Hepatic stellate cell (primary cell): Measurements from ENCODE around the gene KIR2DL4.
"Not testable (repeated sequence)": the region's sequence is repeated elsewhere in the genome, so short reads cannot be mapped to it uniquely, and the experiment has no call there.

Experiments used
- DNase-seq: peaks from one replicate; pipeline ENCODE4 v3.0.0; 2011; ENCODE audit warnings: low spot score

The KIR2DL4 gene

DNA sequence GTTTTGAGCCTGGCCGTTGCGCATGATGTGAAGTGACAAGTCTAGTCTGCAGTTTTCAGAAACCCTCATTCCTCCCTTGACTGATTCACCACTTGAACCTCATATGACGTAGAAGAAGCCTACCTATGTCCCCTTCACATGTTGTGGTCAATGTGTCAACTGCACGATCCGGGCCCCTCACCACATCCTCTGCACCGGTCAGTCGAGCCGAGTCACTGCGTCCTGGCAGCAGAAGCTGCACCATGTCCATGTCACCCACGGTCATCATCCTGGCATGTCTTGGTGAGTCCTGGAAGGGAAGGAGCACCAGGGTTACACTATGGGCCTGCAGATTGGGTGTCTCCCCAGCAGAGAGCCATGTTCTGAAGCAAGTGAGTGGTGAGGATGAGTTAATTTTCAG lies at the start of gene KIR2DL4:
Gene KIR2DL4 (plus strand): TSS at position 201 of the 400 bp plus-strand sequence. CDS start 42 bp downstream, at position 243.
- no peak for DNase-seq

DNA sequence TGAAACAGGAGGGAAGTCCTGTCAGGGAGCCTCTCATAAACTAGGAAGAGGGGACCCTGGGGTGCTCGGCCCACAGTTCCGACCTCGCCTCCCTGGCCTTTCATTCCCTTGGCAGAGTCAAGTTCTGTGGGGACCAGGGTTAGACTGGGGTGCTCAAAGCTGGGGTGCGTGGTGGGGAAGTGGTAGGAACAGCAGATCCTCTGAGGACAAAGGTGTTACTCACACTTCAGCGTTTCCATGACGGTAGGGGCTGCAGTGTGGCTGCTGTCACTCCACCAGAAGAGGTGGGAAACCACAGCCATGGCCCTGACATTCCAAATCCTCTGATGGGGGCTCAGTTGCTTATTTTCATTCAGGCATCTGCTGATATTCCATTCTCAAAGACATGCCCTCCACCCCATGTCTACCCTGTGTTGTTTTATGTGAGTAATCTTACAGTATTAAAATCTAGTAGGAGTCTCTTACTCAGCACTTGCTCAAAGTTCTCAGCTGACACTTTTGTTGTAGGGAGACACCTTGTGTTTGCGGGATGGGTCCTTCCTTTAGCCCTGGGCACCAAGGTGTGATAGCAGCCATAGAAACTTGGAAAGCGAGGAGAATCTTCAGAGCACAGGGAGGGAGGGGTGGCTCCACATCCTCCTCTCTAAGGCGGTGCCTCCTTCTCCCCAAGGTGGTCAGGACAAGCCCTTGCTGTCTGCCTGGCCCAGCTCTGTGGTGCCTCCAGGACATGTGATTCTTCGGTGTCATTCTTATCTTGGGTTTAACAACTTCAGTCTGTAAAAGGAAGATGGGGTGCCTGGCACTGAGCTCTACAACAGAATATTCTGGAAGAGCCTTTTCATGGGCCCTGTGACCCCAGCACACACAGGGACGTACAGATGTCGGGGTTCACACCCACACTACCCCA lies 47.0 kb upstream of the KIR2DL4 start:
- not testable (repeated sequence) for DNase-seq

DNA sequence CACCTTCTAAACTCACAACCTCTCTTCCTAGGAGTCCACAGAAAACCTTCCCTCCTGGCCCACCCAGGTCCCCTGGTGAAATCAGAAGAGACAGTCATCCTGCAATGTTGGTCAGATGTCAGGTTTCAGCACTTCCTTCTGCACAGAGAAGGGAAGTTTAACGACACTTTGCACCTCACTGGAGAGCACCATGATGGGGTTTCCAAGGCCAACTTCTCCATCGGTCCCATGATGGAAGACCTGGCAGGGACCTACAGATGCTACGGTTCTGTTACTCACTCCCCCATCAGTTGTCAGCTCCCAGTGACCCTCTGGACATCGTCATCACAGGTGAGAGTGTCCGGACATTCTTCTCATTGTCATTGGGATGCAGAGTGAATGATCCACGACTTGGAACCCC lies 44.8 kb upstream of the KIR2DL4 start:
- not testable (repeated sequence) for DNase-seq

GRCh38 chr19:54764219-54764618 lies 39.2 kb upstream of the KIR2DL4 start:
- not testable (repeated sequence) for DNase-seq

DNA sequence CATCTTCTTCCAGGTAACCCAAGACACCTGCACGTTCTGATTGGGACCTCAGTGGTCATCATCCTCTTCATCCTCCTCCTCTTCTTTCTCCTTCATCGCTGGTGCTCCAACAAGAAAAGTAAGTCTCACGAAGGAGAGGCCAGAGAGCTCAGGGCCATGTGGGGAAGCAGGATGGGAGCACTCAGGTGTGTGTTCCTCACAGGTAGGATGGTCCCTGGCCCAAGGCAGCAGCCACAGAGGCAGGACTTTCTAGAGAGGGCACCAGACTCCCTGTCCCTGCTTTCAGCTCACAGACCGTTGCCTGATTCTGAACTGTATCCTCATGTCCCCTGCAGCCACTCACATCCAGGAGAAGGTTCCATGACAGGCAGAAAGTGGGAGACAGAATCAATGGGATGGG lies 36.9 kb upstream of the KIR2DL4 start:
- DNase-seq = not testable (repeated sequence)

DNA sequence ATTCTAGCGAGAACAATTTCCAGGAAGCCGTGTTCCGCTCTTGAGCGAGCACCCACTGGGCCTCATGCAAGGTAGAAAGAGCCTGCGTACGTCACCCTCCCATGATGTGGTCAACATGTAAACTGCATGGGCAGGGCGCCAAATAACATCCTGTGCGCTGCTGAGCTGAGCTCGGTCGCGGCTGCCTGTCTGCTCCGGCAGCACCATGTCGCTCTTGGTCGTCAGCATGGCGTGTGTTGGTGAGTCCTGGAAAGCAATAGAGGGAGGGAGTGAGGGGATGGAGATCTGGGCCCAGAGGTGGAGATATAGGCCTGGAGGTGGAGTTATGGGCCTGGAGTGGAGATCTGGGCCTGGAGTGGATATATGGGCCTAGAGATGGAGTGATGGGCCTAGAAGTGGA lies 33.8 kb upstream of the KIR2DL4 start, which contains the start of gene KIR2DL1:
Gene KIR2DL1 (plus strand): TSS at position 148 of the 400 bp plus-strand sequence. CDS start 58 bp downstream, at position 206.
- DNase-seq = not testable (repeated sequence)

DNA sequence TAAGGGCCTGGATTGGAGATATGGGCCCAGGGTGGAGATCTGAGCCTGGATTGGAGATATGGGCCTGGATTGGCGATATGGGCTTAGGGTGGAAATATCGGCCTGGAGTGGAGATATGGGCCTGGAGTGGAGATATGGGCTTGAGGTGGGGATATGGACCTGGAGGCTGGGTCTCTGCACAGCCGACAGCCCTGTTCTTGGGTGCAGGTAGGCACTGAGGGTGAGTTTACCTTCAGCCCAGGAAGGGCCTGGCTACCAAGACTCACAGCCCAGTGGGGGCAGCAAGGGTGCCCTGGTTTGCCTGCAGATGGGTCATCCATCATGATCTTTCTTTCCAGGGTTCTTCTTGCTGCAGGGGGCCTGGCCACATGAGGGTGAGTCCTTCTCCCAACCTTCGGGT lies 32.9 kb upstream of the KIR2DL4 start:
- not testable (repeated sequence) for DNase-seq

DNA sequence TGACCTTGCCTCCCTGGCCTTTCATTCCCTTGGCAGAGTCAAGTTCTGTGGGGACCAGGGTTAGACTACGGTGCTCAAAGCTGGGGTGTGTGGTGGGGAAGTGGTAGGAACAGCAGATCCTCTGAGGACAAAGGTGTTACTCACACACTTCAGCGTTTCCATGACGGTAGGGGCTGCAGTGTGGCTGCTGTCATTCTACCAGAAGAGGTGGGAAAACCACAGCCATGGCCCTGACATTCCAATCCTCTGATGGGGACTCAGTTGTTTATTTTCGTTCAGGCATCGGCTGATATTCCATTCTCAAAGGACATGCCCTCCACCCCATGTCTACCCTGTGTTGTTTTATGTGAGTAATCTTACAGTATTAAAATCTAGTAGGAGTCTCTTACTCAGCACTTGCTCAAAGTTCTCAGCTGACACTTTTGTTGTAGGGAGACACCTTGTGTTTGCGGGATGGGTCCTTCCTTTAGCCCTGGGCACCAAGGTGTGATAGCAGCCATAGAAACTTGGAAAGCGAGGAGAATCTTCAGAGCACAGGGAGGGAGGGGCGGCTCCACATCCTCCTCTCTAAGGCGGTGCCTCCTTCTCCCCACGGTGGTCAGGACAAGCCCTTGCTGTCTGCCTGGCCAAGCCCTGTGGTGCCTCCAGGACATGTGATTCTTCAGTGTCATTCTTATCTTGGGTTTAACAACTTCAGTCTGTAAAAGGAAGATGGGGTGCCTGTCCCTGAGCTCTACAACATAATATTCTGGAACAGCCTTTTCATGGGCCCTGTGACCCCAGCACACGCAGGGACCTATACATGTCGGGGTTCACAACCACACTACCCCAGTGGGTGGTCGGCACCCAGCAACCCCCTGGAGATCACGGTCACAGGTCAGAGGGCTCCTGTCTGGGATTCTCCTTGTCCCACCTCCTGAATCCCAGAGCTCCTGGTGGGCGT lies 32.1 kb upstream of the KIR2DL4 start:
- not testable (repeated sequence) for DNase-seq

GRCh38 chr19:54772666-54773065 lies 30.7 kb upstream of the KIR2DL4 start:
- DNase-seq = not testable (repeated sequence)

DNA sequence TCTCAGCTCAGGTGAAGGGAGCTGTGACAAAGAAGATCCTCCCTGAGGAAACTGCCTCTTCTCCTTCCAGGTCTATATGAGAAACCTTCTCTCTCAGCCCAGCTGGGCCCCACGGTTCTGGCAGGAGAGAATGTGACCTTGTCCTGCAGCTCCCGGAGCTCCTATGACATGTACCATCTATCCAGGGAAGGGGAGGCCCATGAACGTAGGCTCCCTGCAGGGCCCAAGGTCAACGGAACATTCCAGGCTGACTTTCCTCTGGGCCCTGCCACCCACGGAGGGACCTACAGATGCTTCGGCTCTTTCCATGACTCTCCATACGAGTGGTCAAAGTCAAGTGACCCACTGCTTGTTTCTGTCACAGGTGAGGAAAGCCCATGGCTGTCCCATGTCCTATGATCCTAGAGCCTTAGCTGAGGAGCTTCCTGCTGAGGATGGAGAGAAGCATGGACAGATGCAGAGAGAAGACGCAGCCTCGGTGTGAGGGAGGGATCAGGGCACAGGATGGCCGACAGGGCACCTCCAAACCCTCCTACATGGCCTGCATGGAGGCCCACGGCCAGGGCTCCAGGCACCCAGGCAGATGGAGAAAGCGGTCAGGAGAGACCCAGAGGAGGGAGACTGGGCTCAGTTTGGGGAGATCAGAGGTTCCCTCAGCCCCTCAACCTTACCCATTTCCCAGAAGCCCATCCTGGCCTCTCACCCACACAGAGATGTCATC lies 28.2 kb upstream of the KIR2DL4 start:
- not testable (repeated sequence) for DNase-seq

DNA sequence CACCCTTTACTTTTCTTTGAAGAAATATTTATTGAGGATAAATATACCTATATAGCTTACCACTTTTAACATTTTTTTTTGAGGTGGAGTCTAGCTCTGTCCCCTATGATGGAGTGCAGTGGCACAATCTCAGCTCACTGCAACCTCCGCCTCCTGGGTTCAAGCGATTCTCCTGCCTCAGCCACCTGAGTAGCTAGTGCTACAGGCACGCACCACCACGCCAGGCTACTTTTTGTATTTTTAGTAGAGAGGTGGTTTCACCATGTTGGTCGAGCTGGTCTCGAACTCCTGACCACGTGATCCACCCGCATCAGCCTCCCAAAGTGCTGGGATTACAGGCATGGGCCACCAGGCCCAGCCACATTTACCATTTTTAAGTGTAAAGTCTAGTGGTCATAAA lies 27.6 kb upstream of the KIR2DL4 start:
- not testable (repeated sequence) for DNase-seq

GRCh38 chr19:54777851-54778250 lies 25.6 kb upstream of the KIR2DL4 start:
- DNase-seq = not testable (repeated sequence)

GRCh38 chr19:54778896-54779295 lies 24.5 kb upstream of the KIR2DL4 start:
- DNase-seq = not testable (repeated sequence)

- not testable (repeated sequence) for DNase-seq
Measured at GRCh38 chr19:54782916-54783315, 20.5 kb upstream of the KIR2DL4 start.

GRCh38 chr19:54786091-54786723 lies 17.2 kb upstream of the KIR2DL4 start:
- not testable (repeated sequence) for DNase-seq

GRCh38 chr19:54788154-54788553 lies 15.3 kb upstream of the KIR2DL4 start:
- not testable (repeated sequence) for DNase-seq

DNA sequence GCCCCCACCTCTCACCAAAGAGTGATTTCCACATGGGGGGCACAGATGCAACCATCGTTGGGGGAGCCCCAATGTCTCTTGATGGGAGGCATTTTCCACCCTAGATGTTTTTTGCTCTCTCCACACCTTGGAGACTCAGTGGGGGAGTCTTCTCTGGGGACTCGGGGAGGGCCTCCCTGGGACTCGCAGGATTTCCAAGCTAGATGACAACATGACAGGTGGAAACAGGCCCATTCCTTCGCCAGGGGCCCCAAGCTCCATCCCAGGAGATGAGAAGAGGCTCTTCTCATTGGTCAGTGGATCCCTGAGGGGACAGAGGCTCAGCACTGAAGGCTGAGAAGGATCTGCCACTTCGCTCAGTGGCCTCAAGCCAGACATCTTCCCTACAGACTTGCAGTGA lies 12.7 kb upstream of the KIR2DL4 start:
- no peak for DNase-seq

GRCh38 chr19:54791476-54791875 lies 11.9 kb upstream of the KIR2DL4 start:
- no peak for DNase-seq

GRCh38 chr19:54792814-54793213 lies 10.6 kb upstream of the KIR2DL4 start:
- DNase-seq = no peak

DNA sequence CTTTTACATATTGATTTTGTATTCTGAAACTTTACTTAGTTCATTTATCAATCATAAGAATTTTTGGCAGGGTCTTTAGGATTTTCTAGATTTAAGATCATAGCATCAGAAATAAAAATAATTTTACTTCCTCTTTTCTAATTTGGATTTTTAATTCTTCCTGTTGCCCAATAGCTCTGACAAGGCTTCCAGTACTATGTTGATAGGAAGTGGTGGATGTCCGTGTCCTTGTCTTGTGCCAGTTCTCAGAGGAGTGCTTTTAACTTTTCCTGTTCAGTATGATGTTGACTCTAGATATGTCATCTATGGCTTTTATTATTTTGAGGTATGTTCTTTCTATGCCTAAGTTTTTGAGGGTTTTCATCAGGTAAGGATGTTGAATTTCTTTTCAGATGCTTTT lies 7.7 kb upstream of the KIR2DL4 start:
- DNase-seq = no peak

GRCh38 chr19:54804101-54804500 lies 691 bp downstream of the KIR2DL4 start:
- no peak for DNase-seq
